CD4-positive, alpha-beta T cell treated with Interleukin-15 for 1 hour (primary cell): ENCODE results near the gene FPGS.
"Not testable (repeated sequence)": the region's sequence is repeated elsewhere in the genome, so short reads cannot be mapped to it uniquely, and the experiment has no call there.

ENCODE experiments used
- DNase-seq: peaks from one replicate; pipeline ENCODE4 v3.0.0-alpha.2; 2020

Gene FPGS

DNA sequence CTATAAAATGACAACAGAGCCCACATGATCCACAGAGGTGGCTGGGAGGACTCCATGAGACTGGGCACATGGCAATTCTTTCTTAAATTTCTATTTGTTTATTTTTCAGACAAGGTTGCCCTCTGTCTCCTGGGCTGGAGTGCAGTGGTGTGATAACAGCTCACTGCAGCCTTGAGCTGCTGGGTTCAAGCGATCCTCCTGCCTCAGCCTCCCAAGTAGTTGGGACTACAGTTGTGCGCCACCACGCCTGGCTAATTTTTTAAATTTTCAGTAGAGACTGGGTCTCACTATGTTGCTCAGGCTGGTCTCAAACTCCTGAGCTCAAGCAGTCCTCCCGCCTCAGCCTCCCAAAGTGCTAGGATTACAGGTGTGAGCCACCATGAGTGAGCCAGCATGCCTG lies 42.9 kb downstream of the FPGS start:
- not testable (repeated sequence) for DNase-seq

DNA sequence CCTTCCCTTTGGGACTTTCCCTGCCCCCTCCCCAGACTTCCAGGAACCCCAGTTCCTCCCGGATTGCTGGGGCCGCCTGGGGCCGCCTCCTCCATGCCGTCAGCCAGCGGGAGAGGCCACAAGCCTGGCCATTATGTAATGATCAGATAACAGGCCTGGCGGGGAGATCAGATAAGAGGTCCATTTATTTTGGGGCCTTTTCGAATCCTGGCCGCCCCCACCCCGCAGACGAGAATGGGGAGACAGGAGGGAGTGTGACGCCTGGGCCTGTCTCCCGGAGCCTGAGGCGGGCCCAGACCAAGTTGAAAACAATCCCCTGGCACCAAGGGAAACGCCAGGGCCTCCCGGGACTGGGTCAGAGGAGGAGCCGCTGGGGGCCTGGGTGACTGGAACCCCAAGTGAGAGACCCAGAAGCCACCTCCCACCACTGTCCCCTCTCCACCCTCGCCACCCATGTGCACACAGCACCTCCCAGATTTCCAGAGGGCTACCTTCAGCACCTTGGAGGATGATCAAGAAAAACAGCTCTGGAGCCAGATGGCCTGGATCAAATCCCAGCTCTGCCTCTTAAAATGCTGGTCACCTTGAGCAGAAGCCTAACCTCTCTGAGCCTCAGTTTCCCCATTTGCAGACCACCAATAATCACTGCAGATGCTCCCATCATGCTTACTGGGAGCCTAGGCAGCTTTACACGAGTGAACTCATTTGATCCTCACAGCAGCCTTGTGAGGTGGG lies 43.9 kb downstream of the FPGS start:
- DNase-seq: no peak

DNA sequence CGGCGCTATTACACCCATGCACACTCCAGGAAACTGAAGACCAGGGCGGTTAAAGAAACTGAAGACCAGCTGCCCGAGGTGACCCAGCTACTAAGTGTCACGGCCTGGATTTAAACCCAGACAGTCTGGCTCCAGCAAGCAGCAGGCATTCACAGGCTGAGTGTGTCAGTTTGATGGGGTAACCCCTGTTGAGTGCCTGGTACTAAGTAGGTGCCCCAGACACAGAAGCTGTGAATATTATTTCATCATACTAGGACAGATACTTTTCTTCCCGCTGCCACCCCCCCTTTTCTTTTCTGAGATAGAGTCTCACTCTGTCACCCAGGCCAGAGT lies 44.5 kb downstream of the FPGS start:
- DNase-seq: no peak

DNA sequence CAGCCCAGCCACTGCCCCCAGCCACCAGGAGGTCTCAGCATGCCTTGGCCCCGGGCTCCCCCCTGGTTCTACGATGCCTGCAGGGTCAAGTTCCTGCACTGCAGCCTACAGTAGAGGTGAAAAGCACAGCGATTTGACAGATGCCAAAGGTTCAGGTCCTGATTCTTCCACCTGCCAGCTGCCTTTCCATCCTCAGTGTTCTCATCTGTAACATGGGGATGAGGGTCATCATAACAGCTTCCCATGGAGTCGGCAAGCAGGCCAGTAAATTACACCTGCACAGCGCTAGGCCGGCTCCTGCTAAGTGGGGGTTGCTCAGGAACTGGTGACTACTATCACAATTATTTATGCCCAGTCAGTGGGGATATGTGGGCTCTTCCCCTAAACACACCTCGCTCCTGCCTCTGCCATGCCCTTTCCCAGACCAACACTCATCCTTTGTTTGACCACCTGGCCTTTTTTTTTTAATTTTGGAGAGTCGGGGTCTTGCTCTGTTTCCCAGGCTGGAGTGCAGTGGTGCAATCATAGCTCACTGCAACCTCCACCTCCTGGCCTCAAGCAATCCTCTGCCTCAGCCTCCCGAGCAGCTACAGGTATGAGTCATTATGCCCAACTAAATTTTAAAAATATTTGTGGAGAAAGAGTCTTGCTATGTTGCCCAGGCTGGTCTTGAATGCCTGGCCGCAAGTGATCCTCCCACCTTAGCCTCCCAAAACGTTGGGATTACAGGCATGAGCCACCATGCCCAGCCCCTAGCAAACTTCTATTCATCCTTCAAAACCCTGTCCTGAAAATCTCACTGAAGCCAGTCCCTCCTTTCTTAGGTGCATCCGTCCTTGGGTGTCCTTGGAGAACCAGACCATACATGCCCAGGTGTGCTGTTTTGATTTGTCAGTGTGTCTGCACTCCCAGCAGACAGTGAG lies 45.4 kb downstream of the FPGS start:
- no peak for DNase-seq

DNA sequence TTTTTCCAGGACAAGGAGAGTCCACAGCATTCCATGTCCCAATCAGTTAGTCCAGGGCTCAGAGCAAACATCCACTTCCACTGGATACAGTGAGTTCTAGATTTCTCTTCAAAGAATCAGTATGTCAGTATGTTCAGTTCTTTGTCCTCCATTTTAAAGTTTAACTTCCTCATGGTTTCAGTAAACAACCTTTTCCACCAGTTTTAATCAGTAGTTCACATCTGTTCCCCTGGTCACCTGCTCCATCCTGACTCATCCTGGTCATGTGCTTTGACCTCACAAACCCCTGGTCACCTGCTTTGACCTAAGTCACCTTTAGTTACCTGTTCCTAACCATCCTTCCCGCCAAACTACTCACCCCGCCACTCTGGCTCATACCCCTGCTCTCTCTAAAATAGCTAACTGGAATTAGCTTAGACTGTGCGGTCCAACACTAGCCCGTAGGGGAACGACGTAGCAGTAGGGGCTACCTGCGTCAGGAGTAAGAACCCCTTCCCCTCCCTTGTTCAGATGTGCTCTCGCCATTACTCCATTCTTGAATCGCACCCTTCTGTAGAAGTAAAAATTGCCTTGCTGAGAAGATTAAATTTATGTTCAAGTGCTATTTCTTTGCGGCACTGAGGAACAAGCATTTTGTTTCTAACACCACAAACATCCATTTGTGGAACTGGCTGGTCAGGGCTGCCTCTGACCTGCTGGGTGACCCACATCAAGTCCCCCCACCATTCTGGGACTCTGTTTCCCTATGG lies 46.2 kb downstream of the FPGS start:
- no peak for DNase-seq

DNA sequence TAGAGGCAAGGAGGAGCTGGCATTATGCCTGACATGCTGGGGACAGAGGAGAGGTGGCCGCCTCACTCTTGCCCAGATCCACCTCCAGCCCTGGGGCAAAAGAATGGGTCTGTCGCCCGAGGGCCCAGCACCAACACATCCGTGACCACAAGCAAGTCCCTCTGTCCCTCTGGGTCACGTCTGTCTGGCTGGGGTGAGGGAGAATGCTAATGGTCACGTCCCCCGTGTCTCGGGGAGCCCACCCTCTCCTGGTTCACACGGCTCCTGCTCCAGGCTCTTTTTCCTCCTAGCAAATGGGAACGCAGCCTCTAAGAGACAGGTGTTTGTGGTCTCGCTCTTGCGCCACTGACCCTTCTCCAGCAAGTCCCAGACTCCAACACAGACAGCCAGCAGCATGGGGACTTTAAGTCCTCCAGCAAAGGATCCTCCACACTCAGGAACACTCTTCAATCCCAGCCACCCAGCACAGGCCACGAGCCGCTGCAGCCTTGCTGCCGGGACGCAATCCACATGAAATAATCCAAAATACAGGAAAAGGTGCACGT lies 47.7 kb downstream of the FPGS start:
- DNase-seq: no peak

DNA sequence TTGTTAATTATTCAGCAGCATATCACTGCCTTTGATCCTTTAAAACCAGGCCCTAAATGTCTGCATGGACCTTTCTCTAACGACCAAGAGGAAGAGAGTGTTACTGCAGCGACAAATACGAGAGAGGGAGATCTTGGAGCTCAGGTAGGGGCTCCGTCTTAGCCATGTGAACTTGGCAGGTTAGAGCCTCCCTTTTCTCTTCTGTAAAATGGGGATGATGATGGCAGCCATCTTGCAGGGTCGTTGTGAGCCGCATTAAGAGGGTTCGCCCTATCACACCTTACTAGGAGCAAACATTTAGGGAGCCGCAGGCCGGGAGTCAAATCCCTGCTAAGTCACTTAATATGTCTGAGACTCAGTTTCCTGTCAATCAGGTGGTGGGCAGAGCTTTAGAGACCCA lies 50.1 kb downstream of the FPGS start:
- DNase-seq: no peak

DNA sequence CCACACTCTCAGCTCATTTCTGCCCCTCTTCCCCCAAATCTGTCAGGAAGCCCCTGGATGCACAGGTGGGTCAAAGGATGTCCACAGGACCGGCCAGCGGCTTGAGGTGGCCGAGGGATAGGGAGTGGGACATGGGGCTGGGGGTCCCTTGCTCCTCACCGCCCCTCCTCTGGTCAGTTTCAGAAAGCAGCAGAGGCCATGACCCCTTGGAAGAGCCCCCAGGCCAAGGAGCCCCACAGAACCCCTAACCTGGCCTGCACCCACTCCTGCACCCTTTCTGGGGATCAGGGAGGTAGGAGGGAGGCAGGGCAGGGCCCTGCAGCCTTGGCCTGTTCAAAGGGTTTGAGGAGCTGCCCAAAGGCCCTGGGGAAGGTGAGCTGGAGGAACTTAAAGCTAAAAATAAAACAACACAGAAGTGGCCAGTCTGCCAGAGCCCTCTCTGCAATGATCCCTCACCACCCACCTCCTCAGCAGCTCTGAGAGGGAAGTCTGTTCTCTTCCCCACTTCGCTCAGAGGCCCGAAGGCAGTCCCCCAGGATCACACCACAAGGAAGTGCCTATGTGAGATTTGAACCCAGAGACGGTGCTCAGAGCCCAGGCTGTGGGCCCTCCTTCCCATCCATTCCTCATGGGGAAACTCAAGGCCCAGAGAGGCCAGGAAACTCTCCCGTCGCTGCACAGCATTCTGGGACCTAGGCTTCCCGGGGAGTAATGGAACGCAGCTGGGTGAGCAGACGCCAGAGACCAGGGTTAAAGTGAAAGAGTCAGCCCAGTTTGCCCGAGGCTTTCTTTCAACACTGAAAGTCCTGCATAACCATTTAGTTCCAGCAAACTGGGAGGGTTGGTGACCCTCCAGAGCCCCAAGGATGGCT lies 50.9 kb downstream of the FPGS start:
- DNase-seq: no peak

DNA sequence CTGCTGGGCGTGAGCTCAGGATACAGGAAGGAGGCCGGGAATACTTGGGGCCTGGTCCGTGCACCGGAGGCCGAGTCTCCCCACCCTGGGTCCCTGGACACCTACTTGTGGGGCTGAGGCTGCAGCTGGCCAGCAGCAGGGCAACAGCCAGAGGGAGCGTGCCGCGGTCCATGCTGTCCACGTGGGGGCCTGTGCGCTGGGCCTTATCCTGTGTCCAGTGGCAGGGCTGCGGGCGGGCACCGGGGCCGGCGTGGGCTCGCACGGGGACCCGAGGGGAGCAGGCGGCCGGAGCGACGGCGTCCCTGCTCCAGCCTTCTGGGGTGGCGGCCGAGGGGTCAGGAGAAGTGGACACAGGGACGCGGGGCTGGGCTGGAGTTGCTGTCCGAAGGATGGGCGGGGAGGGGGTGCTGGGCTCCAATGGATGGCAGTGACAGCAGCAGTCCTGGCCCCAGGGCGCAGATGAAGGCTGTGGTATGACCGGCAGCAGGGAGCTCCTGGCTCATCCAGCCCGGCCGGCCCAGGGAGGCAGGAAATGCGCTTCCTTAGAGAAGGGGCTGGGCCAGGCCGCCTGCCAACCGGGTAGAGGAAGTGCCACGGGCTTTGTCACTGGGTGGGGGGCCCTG lies 51.6 kb downstream of the FPGS start, which contains the start of gene ENG:
TSS of gene ENG (minus strand) at position 475 of the 623 bp plus-strand sequence. CDS start at position 172, 303 bp downstream.
- peak; percentile 35 for DNase-seq

DNA sequence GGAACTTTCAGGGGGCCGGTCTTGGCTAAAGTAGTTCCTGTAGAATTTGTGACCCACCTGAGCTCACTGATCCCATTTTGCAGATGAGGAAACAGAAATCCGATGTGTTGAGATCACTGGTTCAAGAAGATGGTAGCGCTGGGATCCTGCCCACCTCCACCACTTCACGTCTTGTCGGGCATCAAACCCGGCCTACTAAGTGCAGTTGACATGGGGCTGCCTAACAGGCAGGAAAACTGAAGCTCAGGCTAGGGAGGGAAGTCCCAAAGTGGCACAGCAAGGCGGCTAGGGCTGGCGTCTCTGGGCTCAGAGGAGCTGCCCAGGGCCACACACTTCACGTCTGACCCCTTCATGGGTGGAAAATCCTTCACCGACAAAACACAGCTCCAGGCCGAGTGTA lies 52.3 kb downstream of the FPGS start:
- no peak for DNase-seq

DNA sequence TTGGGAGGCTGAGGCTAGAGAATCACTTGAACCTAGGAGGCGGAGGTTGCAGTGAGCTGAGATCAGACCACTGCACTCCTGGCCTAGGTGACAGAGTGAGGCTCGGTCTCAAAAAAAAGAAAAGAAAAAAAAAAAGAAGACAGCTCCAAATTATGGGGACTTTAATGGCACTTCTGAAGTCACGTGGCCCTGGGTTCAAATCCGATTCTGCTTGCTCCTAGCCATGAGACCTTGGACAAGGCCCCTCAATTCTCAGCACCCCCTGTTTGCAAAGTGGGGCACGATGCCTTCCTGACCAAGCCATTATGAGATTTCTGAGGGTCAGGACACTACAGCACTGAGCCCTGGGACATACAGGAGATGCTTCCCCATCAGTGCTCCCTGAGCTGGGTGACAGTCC lies 52.8 kb downstream of the FPGS start:
- DNase-seq: no peak

DNA sequence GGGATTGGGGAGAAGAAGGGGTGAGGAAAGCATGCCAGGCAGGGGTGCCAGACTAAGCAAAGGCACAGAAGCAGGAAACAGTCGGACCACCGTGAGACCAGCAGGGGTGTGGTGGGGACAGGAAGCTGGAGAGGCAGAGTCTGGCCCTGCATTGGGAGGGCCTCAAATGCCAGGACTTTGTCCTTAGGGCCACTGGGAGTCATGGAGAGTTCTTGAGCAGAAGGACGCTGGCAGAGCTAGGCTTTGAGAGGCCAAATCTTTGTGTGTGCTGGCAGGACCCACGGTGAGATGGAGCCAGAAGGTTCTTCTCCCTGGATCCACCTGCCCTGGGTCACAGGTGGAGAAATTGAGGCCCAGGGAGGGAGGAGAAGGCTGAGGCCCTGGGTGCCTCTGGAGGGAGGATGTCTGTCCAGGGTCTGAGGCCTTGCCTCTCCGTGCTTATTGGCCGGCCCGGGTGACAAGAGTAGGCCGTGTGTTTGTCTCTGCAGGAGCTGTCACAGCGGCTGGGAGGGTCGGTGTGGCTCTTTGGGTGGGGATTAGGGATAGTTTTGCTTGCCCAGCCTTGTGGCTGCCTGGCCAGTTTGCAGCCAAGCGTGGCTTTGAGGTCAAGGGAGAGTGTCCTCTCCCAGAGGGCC lies 53.5 kb downstream of the FPGS start:
- no peak for DNase-seq

DNA sequence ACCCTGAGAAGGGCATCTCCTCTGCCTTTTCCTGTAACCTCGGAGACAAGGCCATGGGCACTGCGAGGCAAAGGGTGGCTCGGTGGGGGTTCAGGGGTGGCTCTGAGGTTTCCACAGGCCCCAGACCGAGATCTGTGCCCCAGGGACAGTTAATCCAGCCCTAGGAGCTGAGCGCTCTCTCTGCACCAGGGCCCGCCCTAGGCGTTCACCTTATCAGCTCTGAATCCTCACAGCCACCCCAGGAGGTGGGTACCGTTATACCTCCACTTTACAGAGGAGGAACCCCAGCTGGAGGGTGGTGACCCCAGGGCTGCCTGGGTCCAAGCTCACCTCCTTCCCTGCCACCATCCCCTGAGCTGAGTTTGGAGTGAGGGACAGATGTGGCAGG lies 54.0 kb downstream of the FPGS start:
- DNase-seq: no peak

DNA sequence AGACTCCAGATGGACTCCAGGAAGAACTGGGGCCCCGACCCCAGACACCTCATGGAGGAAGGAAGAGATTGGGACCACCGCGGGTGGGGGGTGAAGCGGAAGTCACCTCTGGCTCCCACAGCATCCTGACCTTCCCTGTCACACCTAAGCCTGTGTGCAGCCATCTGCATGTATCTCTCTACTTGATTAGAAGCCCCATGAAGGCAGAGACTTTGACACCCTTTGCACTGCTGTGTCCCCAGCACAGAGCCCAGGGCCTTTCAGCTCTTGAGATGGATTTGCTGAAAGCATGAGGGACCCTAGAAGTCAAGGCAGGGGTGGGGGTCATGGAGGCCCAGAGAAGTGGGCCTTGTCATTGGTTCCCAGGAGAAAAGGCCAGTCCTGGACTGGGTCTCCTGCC lies 54.6 kb downstream of the FPGS start:
- DNase-seq: no peak

DNA sequence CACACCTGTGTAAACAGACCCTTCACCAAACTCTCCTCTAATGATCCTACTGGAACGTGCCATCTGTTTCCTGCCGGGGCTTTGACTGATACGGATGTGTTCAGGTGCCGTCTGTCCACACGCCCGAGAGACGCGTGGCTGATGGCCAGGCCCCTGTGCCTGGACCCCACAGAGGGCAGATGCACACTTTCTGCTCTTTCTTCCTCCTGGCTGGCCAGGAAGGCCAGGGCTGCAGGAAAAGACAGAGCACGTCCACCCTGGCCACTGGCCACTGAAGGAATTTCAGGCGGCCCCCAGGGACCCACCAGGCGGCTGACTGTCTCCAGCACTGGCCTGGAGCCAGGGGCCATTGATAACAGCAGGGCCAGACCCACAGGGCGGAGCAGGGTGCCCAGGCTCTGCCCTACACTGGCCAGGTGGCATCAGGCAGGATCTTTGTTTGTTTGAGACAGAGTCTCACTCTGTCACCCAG lies 55.4 kb downstream of the FPGS start:
- DNase-seq: no peak

DNA sequence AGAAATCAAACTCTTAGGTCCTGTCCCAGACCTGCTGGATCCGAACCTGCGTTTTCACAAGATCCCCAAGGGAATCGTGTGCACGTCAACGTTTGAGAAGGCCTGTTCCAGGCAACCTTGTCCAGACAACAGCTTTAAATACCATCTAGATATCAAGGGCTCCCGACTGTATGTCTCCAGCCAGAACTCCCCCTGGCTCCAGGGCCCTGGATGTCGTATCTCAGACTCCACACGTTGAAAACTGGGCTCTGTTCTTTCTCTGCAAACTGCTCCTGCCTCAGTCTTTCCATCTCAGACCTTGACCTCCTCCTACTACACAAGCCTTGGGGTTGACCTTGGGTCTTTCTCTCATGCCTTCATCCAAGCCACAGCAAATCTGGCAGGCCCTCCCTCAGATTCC lies 57.6 kb downstream of the FPGS start:
- DNase-seq: no peak

DNA sequence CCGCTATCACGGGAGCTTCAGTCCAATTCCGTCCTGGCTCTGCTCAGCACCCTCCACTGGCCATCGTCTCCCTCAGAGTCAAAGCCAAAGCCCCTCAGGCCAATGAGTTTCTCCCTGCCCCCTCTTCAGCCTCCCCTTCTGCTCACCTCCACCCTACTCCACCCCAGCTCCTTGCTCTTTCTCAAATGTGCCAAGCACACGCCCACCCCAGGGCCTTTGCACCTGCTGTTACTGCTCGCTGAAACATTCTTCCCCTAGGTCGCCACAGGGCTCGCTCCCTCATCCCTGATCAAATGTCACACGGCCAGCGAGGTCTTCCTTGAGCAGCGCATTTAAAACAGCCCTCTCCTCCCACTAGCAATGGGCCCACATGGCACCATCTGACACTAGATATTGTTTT lies 58.1 kb downstream of the FPGS start:
- DNase-seq: no peak

DNA sequence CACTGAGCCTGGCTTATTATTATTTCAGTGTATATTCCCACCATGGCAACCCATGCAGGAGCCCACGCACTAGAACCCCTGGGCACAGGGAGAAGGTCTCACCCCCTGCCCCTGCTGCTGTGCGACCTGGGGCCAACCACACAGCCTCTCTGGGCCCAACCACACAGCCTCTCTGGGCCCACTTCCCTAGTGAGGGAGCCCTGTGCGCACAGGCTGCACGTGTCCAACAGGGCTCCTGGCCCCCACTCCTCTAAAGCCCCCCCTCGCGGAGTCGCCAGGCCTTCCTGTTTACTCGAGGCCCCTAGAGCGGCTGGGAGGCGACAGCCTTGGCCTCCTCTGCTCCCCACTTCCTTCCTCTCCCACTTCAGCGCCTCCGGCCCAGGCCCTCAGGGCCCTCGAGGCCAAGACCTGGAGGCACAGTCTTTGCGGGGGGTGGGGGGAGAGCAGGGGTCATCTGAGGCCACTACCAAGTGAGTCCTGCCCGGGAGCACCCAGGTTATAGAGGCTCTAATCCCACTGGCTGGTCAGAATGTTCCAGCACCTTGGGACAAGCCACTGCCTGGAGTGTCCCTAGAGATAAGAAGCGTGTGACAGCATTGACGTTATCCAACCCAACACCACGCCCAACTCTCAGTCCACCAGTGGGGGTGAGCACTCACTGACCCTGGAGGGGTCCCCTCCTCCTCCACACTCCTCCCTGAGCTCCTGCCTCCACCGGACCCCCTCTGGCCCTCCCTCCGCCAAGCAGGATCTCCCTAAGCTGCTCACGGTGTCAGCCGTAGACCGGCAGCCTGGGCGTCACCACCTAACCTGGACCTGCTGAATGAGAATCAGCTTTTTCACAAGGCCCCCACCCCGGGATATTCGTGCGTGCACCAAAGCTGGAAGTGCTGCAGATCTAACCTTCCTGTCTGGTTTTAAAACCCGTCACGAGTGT lies 59.7 kb downstream of the FPGS start:
- peak; percentile 83 for DNase-seq

DNA sequence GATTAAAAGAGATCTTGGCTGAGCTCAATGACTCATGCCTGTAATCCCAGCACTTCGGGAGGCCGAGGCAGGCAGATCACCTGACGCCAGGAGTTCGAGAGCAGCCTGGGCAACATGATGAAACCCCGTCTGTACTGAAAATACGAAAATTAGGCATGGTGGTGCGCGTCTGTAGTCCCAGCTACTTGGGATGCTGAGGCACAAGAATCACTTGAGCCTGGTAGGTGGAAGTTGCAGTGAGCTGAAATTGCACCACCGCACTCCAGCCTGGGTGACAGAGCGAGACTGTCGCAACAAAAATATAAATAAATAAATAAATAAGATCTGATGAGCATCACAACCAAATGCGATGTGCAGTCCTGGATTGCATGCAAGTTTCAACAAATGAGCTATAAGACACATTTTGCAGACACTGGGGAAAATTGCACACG lies 60.5 kb downstream of the FPGS start:
- DNase-seq: peak; percentile 44
